Brain microvascular endothelial cell (primary cell): ENCODE results near the gene TNS2.

Experiments
- DNase-seq: peaks from one replicate; pipeline ENCODE4 v3.0.0-alpha.2; 2020
- H3K27ac ChIP-seq: fragments of 250-450 bp; sonication (Bioruptor Pico); 2 replicates; pipeline ENCODE4 v1.5.1; 2020; ENCODE audit warnings: mild to moderate bottlenecking, moderate library complexity
- H3K27me3 ChIP-seq: fragments of 250-450 bp; sonication (Bioruptor Pico); replicated peaks from 2 replicates; pipeline ENCODE4 v1.5.1; 2020; ENCODE audit warnings: mild to moderate bottlenecking
- H3K36me3 ChIP-seq: fragments of 250-450 bp; sonication (Bioruptor Pico); replicated peaks from 2 replicates; pipeline ENCODE4 v1.5.1; 2020; ENCODE audit warnings: mild to moderate bottlenecking
- H3K4me3 ChIP-seq: 2 replicates; pipeline ENCODE4 v1.5.1; 2011; ENCODE audit warnings: low read depth, mild to moderate bottlenecking, control low read depth, low read length, moderate library complexity
- in situ Hi-C: cut with HindIII; loops from 2 replicates; pipeline ENCODE4 v1.10.0; 2017; ENCODE audit warnings: low sequenced_read_pairs, low pct_ligation_motif_present
- TF ChIP-seq, protein P1 (sequence below): IDR thresholded peaks from 2 replicates; pipeline ENCODE4 v1.5.1; 2011; ENCODE audit warnings: low read depth, mild to moderate bottlenecking, moderate library complexity, low read length, control low read depth, inconsistent platforms; ENCODE audit errors: missing control alignments

TNS2 gene

DNA sequence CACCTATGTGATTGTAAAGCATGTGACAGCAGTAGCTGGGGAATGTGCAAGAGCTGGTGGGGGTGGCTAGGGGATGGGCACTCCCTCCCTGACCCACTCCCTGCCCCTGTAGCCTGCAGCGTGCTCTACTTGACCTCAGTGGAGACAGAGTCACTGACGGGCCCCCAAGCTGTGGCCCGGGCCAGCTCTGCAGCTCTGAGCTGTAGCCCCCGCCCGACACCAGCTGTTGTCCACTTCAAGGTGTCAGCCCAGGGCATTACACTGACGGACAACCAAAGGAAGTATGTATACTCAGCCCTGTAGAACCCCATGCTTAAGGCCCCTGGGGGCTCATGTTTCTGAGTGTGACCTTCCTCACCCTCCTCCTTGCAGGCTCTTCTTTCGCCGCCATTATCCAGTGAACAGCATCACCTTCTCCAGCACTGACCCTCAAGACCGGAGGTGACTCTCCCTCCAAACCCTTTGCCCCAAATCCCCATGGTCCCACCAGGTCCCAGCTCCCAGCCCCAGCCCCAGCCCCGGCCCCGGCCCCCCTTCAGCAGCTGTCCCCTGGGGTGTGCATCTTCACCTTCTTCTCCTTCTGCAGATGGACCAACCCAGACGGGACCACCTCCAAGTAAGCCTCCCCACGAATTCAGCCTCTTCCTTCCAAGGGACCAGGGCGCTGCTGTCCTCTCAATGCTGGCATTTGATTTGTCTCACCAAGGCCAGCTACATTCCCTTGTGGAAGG is 13.3 kb downstream of the TNS2 start:
- Histone ChIP-seq H3K27me3 (no peaks in the 10 kb centered on the region), H3K27ac (no peak overlapping the region), H3K36me3 (peaks cover 59% of the 10 kb centered on the region), H3K4me3 (no peak overlapping the region)
- no peak for DNase-seq
- in situ Hi-C loops: no loop called here
- TF ChIP-seq, protein P1, sequence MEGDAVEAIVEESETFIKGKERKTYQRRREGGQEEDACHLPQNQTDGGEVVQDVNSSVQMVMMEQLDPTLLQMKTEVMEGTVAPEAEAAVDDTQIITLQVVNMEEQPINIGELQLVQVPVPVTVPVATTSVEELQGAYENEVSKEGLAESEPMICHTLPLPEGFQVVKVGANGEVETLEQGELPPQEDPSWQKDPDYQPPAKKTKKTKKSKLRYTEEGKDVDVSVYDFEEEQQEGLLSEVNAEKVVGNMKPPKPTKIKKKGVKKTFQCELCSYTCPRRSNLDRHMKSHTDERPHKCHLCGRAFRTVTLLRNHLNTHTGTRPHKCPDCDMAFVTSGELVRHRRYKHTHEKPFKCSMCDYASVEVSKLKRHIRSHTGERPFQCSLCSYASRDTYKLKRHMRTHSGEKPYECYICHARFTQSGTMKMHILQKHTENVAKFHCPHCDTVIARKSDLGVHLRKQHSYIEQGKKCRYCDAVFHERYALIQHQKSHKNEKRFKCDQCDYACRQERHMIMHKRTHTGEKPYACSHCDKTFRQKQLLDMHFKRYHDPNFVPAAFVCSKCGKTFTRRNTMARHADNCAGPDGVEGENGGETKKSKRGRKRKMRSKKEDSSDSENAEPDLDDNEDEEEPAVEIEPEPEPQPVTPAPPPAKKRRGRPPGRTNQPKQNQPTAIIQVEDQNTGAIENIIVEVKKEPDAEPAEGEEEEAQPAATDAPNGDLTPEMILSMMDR: no peak

DNA sequence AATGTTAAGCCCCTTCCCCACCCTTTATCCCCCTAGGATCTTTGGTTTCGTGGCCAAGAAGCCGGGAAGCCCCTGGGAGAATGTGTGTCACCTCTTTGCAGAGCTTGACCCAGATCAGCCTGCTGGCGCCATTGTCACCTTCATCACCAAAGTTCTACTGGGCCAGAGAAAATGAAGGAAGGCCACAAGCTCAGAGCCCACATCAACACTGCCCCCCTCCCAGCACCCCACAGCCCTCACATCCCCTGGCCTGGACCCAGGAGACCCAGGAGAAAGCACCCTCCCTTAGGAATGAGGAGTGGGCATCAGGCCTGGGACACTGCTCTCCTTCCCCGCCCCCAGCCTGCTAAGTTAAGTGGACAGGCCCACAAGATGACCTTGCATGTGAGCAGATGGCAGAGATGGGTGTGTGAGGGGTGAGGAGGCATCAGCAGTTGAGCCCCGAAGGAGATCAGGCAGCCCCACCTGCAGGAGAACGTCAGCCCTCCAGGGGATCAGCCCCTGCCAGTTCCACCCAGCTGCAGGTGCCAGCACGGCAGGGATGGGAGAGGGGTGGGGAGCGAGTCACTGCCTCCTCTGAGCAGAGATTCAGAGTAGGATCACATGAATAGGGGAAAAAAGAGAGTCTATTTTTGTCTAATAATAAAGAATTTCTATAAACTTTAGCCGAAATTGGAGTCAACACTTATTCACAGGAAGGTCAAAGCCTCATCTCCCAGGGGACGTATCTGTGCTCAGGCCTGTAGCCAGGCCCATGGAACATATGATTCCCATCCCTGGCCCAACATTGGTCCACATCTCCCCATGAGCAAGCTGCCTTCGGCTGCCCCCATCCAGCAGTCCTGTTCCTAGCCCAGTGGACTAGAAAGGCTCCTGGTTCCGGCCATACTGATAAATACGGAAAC is 14.1 kb downstream of the TNS2 start:
- peak overlapping the region; percentile 46 for H3K27ac ChIP-seq
- DNase-seq: peak; percentile 69
- H3K27me3 ChIP-seq: no peaks in the 10 kb centered on the region
- no peak overlapping the region for H3K4me3 ChIP-seq
- H3K36me3 ChIP-seq: peaks cover 58% of the 10 kb centered on the region
- TF ChIP-seq, protein P1: no peak
- in situ Hi-C loops: no loop called here

DNA sequence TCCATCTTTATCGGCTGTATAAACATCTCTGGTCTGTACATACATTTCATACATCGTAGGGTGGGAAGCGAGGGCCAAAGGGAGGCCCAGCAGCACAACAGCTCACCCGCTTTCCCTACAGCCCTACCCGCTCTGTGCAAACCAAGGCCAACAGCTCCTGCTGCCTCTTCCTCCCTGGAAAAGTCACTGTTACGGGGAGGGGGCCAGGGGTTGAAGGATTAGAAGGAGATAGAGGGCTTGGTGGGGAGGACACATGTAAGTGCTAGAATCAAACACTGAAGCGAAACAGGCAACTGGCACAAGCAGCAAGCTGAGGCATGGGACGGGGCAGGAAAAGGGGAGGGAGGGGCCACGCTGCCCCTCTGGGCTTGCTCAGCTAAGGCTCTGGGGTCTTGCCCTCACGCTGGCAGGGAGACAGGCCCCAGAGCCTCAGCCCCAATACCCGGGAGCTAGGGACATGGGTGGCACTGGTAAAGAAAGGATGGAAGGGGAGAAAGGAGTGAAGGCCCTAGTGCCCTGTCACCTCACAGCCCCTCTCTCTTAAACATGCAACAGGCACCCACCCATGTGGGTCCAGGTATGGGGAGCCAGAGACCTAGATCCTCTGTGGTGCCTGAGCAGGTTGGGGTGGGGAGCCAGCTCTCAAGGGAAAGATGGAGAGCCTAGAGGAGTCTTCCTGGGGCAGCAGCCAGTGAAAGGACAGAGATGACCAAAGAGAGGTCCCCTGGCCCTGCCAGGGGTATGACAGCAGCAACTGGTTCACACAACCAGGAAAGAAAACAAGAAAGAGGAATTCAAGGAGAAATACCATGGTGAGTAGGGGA is 15.0 kb downstream of the TNS2 start:
- Histone ChIP-seq H3K27me3 (no peaks in the 10 kb centered on the region), H3K4me3 (no peak overlapping the region), H3K36me3 (peaks cover 49% of the 10 kb centered on the region), H3K27ac (peak overlapping the region; percentile 46)
- in situ Hi-C loops: no loop called here
- no peak for DNase-seq
- TF ChIP-seq, protein P1: no peak

DNA sequence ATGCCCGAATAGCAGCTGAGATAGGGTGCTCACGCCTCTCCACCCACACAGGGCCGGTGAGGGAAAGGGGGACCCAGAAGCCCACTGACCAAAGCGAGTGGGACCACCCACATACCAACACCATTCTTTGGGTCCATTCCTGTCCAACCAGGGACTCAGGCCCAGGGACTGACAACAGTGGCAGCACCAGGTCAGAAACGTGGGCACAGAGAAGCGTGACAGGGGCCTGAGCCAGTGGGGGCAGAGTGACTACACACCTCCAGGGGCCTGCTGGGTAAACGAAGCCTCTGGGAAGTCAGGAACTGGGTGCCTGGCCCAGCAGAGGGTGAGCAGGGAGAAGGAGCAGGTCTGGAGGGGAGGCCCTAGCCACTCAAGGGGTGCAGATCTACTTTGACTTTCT is 15.6 kb downstream of the TNS2 start:
- DNase-seq: no peak
- in situ Hi-C loops: no loop called here
- no peaks in the 10 kb centered on the region for H3K27me3 ChIP-seq
- H3K4me3 ChIP-seq: no peak overlapping the region
- TF ChIP-seq, protein P1: no peak
- H3K36me3 ChIP-seq: peaks cover 44% of the 10 kb centered on the region
- H3K27ac ChIP-seq: no peak overlapping the region

DNA sequence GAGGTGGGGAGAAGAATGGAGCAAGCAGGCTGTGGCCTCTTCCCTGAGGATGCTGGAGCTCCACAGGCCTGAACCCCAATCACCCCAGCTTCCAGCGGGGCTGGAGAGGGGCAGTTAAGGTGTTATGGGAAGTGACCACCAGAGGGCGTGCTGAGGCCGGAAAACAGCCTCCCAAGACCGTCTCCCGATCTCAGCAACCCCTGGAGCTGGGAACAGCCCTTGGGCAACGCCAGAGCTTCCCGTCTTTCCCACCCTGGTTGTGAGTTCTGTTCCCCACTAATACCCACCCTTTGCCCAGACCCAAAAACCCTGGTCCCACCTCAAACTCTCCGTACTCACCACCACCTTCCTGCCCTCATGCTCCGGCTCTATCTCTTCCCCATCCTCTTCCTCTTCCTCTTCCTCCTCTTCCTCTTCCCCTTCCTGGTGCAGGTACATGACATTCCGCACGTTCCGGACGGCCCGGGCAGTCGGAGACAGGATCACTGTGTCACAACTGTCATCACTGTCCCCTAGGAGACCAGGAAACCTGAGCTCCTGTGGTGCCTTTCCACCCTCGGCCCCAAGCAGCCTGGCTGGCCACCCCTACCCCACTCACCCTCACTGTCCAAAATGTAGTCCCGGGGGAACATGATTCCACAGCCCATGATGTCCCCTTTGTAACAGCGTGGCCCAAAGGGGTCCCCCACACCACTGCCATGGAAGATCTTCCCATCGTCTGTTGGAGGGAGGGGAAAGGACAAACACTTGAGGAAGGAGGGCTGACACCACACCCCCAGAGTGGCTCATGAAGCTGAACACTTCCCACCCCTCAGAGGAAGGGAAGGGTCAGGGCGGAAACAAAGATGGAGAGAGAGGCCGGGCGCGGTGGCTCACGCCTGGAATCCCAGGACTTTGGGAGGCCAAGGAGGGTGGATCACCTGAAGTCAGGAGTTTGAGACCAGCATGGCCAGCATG is 16.4 kb downstream of the TNS2 start:
- in situ Hi-C loops: no loop called here
- DNase-seq: no peak
- Histone ChIP-seq H3K27ac (peak overlapping the region; percentile 78), H3K36me3 (peaks cover 41% of the 10 kb centered on the region), H3K27me3 (no peaks in the 10 kb centered on the region), H3K4me3 (no peak overlapping the region)
- TF ChIP-seq, protein P1: peak; percentile 92
